GM18502 (cell line): ENCODE results near the gene C15orf61.

Experiments used
- ATAC-seq: cut with Tn5 transposase; IDR thresholded peaks from one replicate; pipeline ENCODE4 v1.9.1; 2021; ENCODE audit warnings: mild to moderate bottlenecking; ENCODE audit not compliant: unreplicated experiment, poor library complexity

The C15orf61 gene

GRCh38 chr15:67512933-67513714 is 7.8 kb upstream of the C15orf61 start:
- no peak for ATAC-seq

GRCh38 chr15:67515090-67515489 is 5.8 kb upstream of the C15orf61 start:
- ATAC-seq, result no peak

- ATAC-seq, result no peak
These were observed 5.4 kb upstream of the C15orf61 start for GRCh38 chr15:67515557-67515956.

GRCh38 chr15:67520321-67521028 is 456 bp upstream of the C15orf61 start:
- ATAC-seq, result peak; percentile 24

- no peak for ATAC-seq
These were observed 1.0 kb downstream of the C15orf61 start for GRCh38 chr15:67521783-67522568.

- ATAC-seq, result no peak
These were observed 2.4 kb downstream of the C15orf61 start for GRCh38 chr15:67523330-67523729.

GRCh38 chr15:67524235-67524634 is 3.3 kb downstream of the C15orf61 start:
- no peak for ATAC-seq

GRCh38 chr15:67528513-67528912 is 7.6 kb downstream of the C15orf61 start:
- ATAC-seq, result no peak

- no peak for ATAC-seq
These were observed 10.5 kb downstream of the C15orf61 start for GRCh38 chr15:67531379-67531914.

- ATAC-seq, result no peak
These were observed 12.9 kb downstream of the C15orf61 start for GRCh38 chr15:67533873-67534272.

- no peak for ATAC-seq
These were observed 13.4 kb downstream of the C15orf61 start for GRCh38 chr15:67534360-67534759.

GRCh38 chr15:67537771-67538170 is 16.8 kb downstream of the C15orf61 start:
- ATAC-seq, result no peak

GRCh38 chr15:67542420-67543347 is 21.8 kb downstream of the C15orf61 start, which contains the start of gene MAP2K5:
Gene MAP2K5, plus strand, starts transcription at chr15:67542703. Its CDS starts 633 bp downstream, at chr15:67543336.
- ATAC-seq, result peak; percentile 57

GRCh38 chr15:67543348-67543718 is 22.4 kb downstream of the C15orf61 start:
- no peak for ATAC-seq

GRCh38 chr15:67544475-67544874 is 23.5 kb downstream of the C15orf61 start:
- no peak for ATAC-seq

GRCh38 chr15:67545864-67546263 is 24.9 kb downstream of the C15orf61 start:
- ATAC-seq, result no peak

- ATAC-seq, result no peak
These were observed 26.1 kb downstream of the C15orf61 start for GRCh38 chr15:67547064-67547463.

- ATAC-seq, result no peak
These were observed 26.9 kb downstream of the C15orf61 start for GRCh38 chr15:67547836-67548235.

- no peak for ATAC-seq
These were observed 27.4 kb downstream of the C15orf61 start for GRCh38 chr15:67548236-67548852.
